DMS153 (cell line): ENCODE data around the gene CD14.
"Not testable (repeated sequence)": the region's sequence is repeated elsewhere in the genome, so short reads cannot be mapped to it uniquely, and the experiment has no call there.

Experiments used
- DNase-seq: peaks from one replicate; lab custom pipeline; 2025; lab: John Stamatoyannopoulos, UW

Gene CD14

GRCh38 chr5:140635291-140636257 lies 2.6 kb upstream of the CD14 start:
- no peak for DNase-seq

- DNase-seq: no peak
These were observed 1.1 kb upstream of the CD14 start for GRCh38 chr5:140634103-140634502.

GRCh38 chr5:140633501-140633900 lies 526 bp upstream of the CD14 start:
- no peak for DNase-seq

- DNase-seq: no peak
These were observed 482 bp downstream of the CD14 start for GRCh38 chr5:140632366-140633020.

GRCh38 chr5:140631831-140632365 lies 1.1 kb downstream of the CD14 start:
- DNase-seq: no peak

- no peak for DNase-seq
These were observed 1.9 kb downstream of the CD14 start for GRCh38 chr5:140631036-140631417.

GRCh38 chr5:140630292-140631035 lies 2.5 kb downstream of the CD14 start:
- no peak for DNase-seq

- no peak for DNase-seq
These were observed 4.3 kb downstream of the CD14 start for GRCh38 chr5:140628711-140629110.

GRCh38 chr5:140627972-140628371 lies 5.0 kb downstream of the CD14 start:
- no peak for DNase-seq

- not testable (repeated sequence) for DNase-seq
These were observed 8.1 kb downstream of the CD14 start for GRCh38 chr5:140624886-140625285.

GRCh38 chr5:140623061-140623460 lies 9.9 kb downstream of the CD14 start:
- not testable (repeated sequence) for DNase-seq

GRCh38 chr5:140622301-140622700 lies 10.7 kb downstream of the CD14 start:
- no peak for DNase-seq

- DNase-seq: no peak
These were observed 21.9 kb downstream of the CD14 start for GRCh38 chr5:140611020-140611521.

- no peak for DNase-seq
These were observed 23.8 kb downstream of the CD14 start for GRCh38 chr5:140609126-140609525.

GRCh38 chr5:140608722-140609121 lies 24.3 kb downstream of the CD14 start:
- no peak for DNase-seq

GRCh38 chr5:140607031-140607430 lies 25.9 kb downstream of the CD14 start:
- DNase-seq: no peak

- no peak for DNase-seq
These were observed 27.1 kb downstream of the CD14 start for GRCh38 chr5:140605879-140606278.

- no peak for DNase-seq
These were observed 29.2 kb downstream of the CD14 start for GRCh38 chr5:140603734-140604133.

- DNase-seq: not testable (repeated sequence)
These were observed 29.6 kb downstream of the CD14 start for GRCh38 chr5:140603446-140603698.

- no peak for DNase-seq
These were observed 30.8 kb downstream of the CD14 start for GRCh38 chr5:140602147-140602546.

GRCh38 chr5:140600096-140600495 lies 32.9 kb downstream of the CD14 start:
- DNase-seq: no peak

GRCh38 chr5:140598836-140599235 lies 34.1 kb downstream of the CD14 start:
- no peak for DNase-seq
